Measurements from ENCODE around the gene PRSS27.
A peak's percentile ranks its signal among the peaks of the same experiment; 100 is the strongest.
"Not testable (repeated sequence)": the region's sequence is repeated elsewhere in the genome, so short reads cannot be mapped to it uniquely, and the experiment has no call there.

Gene PRSS27

GRCh38 chr16:2692251-2692947 lies 27.6 kb downstream of the PRSS27 start:
- DNase-seq = no peak

GRCh38 chr16:2691491-2692248 lies 28.4 kb downstream of the PRSS27 start:
- no peak for DNase-seq

GRCh38 chr16:2690852-2691251 lies 29.2 kb downstream of the PRSS27 start:
- DNase-seq = no peak

GRCh38 chr16:2689968-2690801 lies 29.8 kb downstream of the PRSS27 start:
- DNase-seq = no peak

GRCh38 chr16:2689422-2689821 lies 30.6 kb downstream of the PRSS27 start:
- DNase-seq = not testable (repeated sequence)

- no peak for DNase-seq
Observed at GRCh38 chr16:2687531-2688308, 32.3 kb downstream of the PRSS27 start.

GRCh38 chr16:2686912-2687507 lies 33.0 kb downstream of the PRSS27 start:
- no peak for DNase-seq

- DNase-seq = not testable (repeated sequence)
Observed at GRCh38 chr16:2686075-2686474, 33.9 kb downstream of the PRSS27 start.

- not testable (repeated sequence) for DNase-seq
Observed at GRCh38 chr16:2683041-2683440, 37.0 kb downstream of the PRSS27 start.

- peak; percentile 98 for DNase-seq
Observed at GRCh38 chr16:2682209-2683021, 37.6 kb downstream of the PRSS27 start, which contains the start of gene KCTD5. TSS of gene KCTD5 (plus strand) at chr16:2682523. CDS start at chr16:2682549, 26 bp downstream.

GRCh38 chr16:2680360-2680759 lies 39.7 kb downstream of the PRSS27 start:
- not testable (repeated sequence) for DNase-seq

- not testable (repeated sequence) for DNase-seq
Observed at GRCh38 chr16:2679902-2680301, 40.1 kb downstream of the PRSS27 start.

GRCh38 chr16:2678206-2678965 lies 41.6 kb downstream of the PRSS27 start:
- DNase-seq = not testable (repeated sequence)

GRCh38 chr16:2676937-2677336 lies 43.1 kb downstream of the PRSS27 start:
- DNase-seq = not testable (repeated sequence)

GRCh38 chr16:2675714-2676113 lies 44.3 kb downstream of the PRSS27 start:
- no peak for DNase-seq

GRCh38 chr16:2675021-2675420 lies 45.0 kb downstream of the PRSS27 start:
- no peak for DNase-seq

- DNase-seq = peak; percentile 98
Observed at GRCh38 chr16:2673066-2673999, 46.7 kb downstream of the PRSS27 start.

- no peak for DNase-seq
Observed at GRCh38 chr16:2671741-2672140, 48.3 kb downstream of the PRSS27 start.

- not testable (repeated sequence) for DNase-seq
Observed at GRCh38 chr16:2671193-2671592, 48.8 kb downstream of the PRSS27 start.

All from NCI-H69 (cell line).